Memory B cell (primary cell): Measurements from ENCODE around the gene VMP1.
A peak's percentile ranks its signal among the peaks of the same experiment; 100 is the strongest.

Experiments used
- ATAC-seq: fragments of 150-1000 bp; cut with Tn5 transposase; 2 replicates; pipeline ENCODE4 v1.10.0; 2021; ENCODE audit warnings: low read depth, mild to moderate bottlenecking, moderate library complexity
- DNase-seq, 2 donors: peaks; one replicate each; pipeline ENCODE4 v3.0.0; 2022; ENCODE audit warnings: low spot score in 2 of 2
- H3K27ac Mint-ChIP-seq: one replicate; pipeline ENCODE4 v1.8.0; 2022; ENCODE audit warnings: mild to moderate bottlenecking, moderate library complexity, mixed read lengths
- H3K27me3 Mint-ChIP-seq: one replicate; pipeline ENCODE4 v1.8.0; 2022; ENCODE audit warnings: mixed read lengths
- H3K36me3 Mint-ChIP-seq: one replicate; pipeline ENCODE4 v1.8.0; 2022; ENCODE audit warnings: mild to moderate bottlenecking, mixed read lengths
- H3K4me1 Mint-ChIP-seq: one replicate; pipeline ENCODE4 v1.8.0; 2022; ENCODE audit warnings: mixed read lengths
- H3K4me3 Mint-ChIP-seq: one replicate; pipeline ENCODE4 v1.8.0; 2022; ENCODE audit warnings: mild to moderate bottlenecking, moderate library complexity, mixed read lengths
- H3K9me3 Mint-ChIP-seq: one replicate; pipeline ENCODE4 v1.8.0; 2022; ENCODE audit warnings: mixed read lengths

The VMP1 gene

DNA sequence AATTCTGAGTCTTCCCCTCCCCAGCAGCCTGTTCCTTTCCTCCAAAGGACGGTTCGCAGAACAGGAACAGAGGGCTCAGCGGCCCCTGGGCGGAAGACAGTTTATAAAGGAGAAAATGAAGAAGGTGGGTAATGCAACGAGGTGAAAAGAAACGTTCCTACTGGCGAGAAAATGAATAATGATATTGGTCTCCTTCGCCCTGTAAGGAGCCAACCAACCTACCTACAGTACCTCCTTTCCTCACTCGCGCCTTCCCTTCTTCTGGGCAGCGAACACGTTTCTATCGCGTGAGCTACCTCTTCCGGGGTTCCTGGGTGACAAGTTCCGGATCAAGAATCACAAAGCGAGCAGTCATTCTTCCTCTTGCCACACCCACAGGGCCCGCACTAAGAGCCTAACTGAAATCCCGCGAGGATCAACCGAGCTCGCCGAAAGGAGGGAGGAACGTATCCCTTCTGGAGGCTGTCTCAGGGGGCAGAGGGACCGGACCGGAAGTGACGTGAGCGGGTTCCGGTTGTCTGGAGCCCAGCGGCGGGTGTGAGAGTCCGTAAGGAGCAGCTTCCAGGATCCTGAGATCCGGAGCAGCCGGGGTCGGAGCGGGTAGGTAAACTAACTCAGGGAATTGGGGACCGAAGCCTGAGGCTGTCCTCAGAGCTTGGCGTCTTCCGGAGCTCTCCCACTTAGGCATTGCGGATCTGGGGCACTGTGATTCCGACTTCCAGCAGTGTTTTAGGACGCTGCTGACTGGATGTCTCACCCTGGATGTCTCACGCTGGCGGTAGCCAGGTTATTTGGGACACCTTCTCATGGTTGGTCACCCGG, at the start of gene VMP1, which contains the start of gene PTRH2:
TSS of gene VMP1 (plus strand) at position 506 of the 822 bp plus-strand sequence. CDS start 23,793 bp downstream, outside the sequence.
TSS of gene PTRH2 (minus strand) at position 282 of the 822 bp plus-strand sequence. CDS start 9,452 bp downstream, outside the sequence.
- H3K9me3 Mint-ChIP-seq: no peaks in the 10 kb centered on the region
- peaks cover 3% of the 10 kb centered on the region for H3K36me3 Mint-ChIP-seq
- H3K4me3 Mint-ChIP-seq: peak within 1 kb of the TSS; percentile 96
- no peaks in the 10 kb centered on the region for H3K27me3 Mint-ChIP-seq
- H3K27ac Mint-ChIP-seq: peak within 1 kb of the TSS; percentile 95
- peaks cover 28% of the 10 kb centered on the region for H3K4me1 Mint-ChIP-seq
- ATAC-seq: peak; percentile 89
- DNase-seq: peak; percentile 80 to 84

DNA sequence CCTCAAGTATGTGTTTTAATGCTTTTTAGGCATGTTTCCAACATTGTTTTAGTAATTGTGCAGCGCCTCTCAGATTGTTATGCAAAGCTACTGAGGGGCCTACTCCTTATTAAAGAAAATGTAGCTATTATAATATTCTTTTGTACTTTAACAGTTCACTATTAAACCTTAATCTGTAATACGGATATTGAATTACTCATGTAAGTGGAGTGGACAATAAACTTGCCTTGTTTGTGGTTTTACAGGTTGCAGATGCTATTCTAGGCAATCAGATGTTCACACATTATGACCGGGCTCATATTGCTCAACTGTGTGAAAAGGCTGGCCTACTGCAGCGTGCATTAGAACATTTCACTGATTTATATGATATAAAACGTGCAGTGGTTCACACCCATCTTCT, 41.2 kb upstream of the VMP1 start:
- H3K4me1 Mint-ChIP-seq: peaks cover 12% of the 10 kb centered on the region
- H3K9me3 Mint-ChIP-seq: no peaks in the 10 kb centered on the region
- peaks cover 10% of the 10 kb centered on the region for H3K36me3 Mint-ChIP-seq
- no peak overlapping the region for H3K4me3 Mint-ChIP-seq
- H3K27me3 Mint-ChIP-seq: no peaks in the 10 kb centered on the region
- no peak for DNase-seq
- ATAC-seq: no peak
- no peak overlapping the region for H3K27ac Mint-ChIP-seq

DNA sequence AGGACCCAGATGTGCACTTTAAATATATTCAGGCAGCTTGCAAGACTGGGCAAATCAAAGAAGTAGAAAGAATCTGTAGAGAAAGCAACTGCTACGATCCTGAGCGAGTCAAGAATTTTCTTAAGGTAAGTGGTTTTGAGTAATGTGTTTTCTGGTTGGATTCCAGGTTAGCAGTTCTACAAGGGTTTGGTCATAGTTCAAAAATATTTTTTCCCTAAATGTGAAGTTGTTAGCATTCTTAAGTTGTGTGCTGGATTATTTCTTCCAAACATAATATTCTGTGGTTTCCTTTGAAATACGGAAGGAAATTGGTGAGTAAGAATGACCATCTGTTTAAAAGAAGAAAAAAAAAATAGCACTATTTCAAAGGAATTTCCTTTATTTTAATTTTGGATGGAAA, 38.6 kb upstream of the VMP1 start:
- Mint-ChIP-seq H3K27ac (peak overlapping the region; percentile 58), H3K4me3 (no peak overlapping the region), H3K9me3 (no peaks in the 10 kb centered on the region), H3K36me3 (peaks cover 6% of the 10 kb centered on the region), H3K4me1 (peaks cover 23% of the 10 kb centered on the region), H3K27me3 (no peaks in the 10 kb centered on the region)
- ATAC-seq (no peak), DNase-seq (no peak)

DNA sequence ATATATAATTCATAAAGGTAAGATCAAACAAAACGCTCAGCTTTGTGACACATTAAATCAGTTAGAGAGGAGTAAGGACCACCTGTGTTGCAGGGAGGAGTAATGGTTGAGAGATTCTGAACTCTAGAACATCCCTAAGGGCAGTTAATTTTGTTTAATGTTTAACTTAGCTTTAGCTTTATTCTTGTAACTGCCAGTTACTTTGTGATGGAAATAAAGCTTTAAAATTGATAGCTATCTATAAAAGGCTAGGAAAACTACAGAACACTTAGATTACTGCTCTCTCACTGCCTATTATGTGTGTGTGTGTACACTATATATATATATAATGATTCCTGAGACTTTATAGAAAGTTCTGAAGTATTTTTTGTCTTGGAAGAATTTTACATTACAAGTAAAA, 38.0 kb upstream of the VMP1 start:
- Mint-ChIP-seq H3K4me3 (no peak overlapping the region), H3K27ac (peak overlapping the region; percentile 58), H3K4me1 (peaks cover 24% of the 10 kb centered on the region), H3K9me3 (no peaks in the 10 kb centered on the region), H3K27me3 (no peaks in the 10 kb centered on the region), H3K36me3 (peaks cover 6% of the 10 kb centered on the region)
- ATAC-seq: no peak
- no peak for DNase-seq

DNA sequence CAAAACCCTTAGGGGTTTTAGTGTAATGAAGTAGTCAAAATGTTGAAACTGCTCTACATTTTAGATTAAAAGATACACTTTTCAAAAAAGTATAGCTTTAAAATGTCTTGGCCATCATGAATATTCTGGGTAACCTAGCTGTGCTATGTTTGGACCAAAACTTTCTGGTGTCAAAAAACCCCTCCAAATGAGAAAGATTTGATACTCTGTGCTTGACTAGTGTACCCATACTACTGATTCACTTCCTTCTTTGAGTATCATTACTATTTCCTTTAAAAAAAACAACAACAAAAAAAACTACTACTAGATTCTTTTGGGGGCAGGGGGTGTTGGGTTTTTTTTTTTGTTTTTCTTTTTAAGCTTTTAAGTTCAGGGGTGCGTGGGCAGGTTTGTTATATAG, 37.5 kb upstream of the VMP1 start:
- Mint-ChIP-seq H3K27ac (peak overlapping the region; percentile 68), H3K4me3 (no peak overlapping the region), H3K27me3 (no peaks in the 10 kb centered on the region), H3K36me3 (peaks cover 3% of the 10 kb centered on the region), H3K4me1 (peaks cover 28% of the 10 kb centered on the region), H3K9me3 (no peaks in the 10 kb centered on the region)
- DNase-seq (no peak), ATAC-seq (peak; percentile 77)

DNA sequence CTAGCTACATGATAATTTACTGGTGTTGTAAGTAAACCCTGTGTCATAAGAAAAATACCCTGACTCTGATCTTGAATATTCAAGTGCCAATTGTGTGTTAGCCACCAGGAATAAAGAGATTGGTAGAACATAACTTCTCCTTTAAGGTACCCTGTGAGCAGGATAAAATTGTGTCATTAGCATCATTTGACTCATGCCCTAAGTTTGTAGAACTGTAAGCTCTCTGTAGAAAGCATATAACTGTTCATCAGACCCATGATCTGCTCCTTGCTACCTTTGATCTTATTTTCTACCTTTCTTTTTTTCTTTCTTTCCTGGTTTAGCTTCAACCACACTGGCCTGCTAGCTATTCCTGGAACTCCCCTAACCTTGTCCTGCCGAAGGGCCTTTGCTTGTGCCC, 36.1 kb upstream of the VMP1 start:
- peaks cover 33% of the 10 kb centered on the region for H3K4me1 Mint-ChIP-seq
- peaks cover 3% of the 10 kb centered on the region for H3K36me3 Mint-ChIP-seq
- H3K9me3 Mint-ChIP-seq: no peaks in the 10 kb centered on the region
- no peak overlapping the region for H3K4me3 Mint-ChIP-seq
- DNase-seq (no peak), ATAC-seq (no peak)
- peak overlapping the region; percentile 72 for H3K27ac Mint-ChIP-seq
- no peaks in the 10 kb centered on the region for H3K27me3 Mint-ChIP-seq

DNA sequence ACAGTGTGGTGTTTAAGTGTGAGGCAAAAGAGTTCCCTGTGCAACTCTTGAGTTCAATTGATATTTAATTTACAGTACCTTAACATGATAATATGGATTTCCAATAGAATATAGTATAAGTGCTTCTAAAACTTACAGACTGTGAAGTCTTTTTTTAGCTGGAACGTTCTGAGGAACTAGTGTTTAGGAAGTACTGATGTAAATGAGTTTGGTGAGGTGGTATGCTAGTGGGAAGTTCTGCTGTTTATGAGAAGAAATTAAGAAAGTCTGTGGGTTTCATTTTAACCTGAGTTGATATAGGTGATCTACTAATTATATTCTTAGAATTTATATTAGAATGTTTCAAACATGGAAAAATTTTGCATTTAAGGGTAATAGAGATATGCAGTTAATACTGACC, 32.2 kb upstream of the VMP1 start:
- Mint-ChIP-seq H3K9me3 (no peaks in the 10 kb centered on the region), H3K27ac (peak overlapping the region; percentile 84), H3K27me3 (no peaks in the 10 kb centered on the region), H3K36me3 (peaks cover 11% of the 10 kb centered on the region), H3K4me1 (peaks cover 23% of the 10 kb centered on the region), H3K4me3 (no peak overlapping the region)
- peak; percentile 41 for ATAC-seq
- DNase-seq: no peak

DNA sequence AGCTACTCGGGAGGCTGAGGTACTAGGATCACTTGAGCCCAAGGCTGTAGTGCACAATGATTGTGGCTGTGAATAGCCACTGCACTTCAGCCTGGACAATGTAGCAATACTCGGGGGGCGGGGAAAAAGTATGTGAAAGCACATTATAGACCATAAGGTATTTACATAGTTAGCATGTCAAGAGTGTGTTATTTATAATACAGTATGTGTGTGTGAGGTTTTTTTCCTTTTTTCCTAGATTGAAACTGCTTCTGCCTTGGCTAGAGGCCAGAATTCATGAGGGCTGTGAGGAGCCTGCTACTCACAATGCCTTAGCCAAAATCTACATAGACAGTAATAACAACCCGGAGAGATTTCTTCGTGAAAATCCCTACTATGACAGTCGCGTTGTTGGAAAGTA, 30.7 kb upstream of the VMP1 start:
- Mint-ChIP-seq H3K4me1 (peaks cover 18% of the 10 kb centered on the region), H3K9me3 (no peaks in the 10 kb centered on the region), H3K27me3 (no peaks in the 10 kb centered on the region), H3K36me3 (peaks cover 11% of the 10 kb centered on the region), H3K27ac (peak overlapping the region; percentile 31), H3K4me3 (no peak overlapping the region)
- no peak for ATAC-seq
- DNase-seq: no peak

DNA sequence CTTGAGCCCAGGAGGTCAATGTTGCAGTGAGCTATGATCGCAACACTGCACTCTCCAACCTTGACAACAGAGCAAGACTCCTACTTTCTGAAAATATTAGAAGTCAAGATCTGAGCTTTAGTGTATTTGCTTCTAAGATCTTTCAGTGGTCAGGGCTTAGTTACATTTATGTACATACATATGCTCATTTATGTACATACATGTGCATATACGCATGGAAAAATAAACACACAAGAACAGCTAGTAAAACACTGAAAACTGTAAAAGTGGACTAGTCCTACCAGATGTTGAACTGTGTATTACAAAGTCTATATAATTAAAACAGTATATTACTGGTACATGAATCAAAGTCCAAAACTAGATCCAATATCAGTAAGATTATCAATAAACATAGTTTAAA, 28.5 kb upstream of the VMP1 start:
- DNase-seq (no peak), ATAC-seq (no peak)
- H3K4me3 Mint-ChIP-seq: no peak overlapping the region
- H3K27ac Mint-ChIP-seq: peak overlapping the region; percentile 60
- H3K4me1 Mint-ChIP-seq: peaks cover 10% of the 10 kb centered on the region
- peaks cover 16% of the 10 kb centered on the region for H3K36me3 Mint-ChIP-seq
- no peaks in the 10 kb centered on the region for H3K27me3 Mint-ChIP-seq
- H3K9me3 Mint-ChIP-seq: no peaks in the 10 kb centered on the region

DNA sequence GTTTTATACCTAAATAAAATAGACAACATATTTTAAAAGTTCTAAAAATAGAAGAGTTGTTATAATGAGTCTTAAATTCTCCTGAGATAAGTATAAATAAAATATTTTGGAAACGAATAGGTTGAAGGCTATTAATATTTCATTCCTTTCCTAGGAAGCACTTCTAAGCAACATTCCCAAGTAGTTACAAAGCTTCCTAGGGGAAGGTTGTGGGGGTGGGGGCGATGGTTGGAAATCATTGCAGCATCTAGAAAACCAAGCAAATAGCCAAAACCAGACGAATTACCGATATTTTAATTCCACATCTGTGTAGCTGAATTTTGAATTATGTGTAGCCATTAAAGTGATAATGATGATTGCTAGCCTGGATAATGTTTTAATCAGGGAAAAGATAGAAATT, 27.1 kb upstream of the VMP1 start:
- no peak for ATAC-seq
- H3K4me3 Mint-ChIP-seq: no peak overlapping the region
- H3K4me1 Mint-ChIP-seq: peaks cover under 1% of the 10 kb centered on the region
- no peaks in the 10 kb centered on the region for H3K27me3 Mint-ChIP-seq
- H3K9me3 Mint-ChIP-seq: no peaks in the 10 kb centered on the region
- DNase-seq: no peak
- H3K36me3 Mint-ChIP-seq: peaks cover 18% of the 10 kb centered on the region
- no peak overlapping the region for H3K27ac Mint-ChIP-seq

DNA sequence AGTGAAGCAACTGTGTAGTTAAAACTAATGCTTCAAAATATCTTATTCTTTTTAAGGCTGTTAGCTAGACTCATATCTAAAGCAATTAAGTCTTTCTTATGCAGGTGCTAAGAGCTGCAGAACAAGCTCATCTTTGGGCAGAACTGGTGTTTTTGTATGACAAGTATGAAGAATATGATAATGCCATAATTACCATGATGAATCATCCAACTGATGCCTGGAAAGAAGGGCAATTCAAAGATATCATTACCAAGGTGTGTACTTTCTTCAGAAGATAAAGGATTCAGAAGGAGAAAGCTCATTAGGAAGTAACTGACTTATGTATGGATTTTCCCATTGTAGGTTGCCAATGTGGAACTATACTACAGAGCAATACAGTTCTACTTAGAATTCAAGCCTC, 24.2 kb upstream of the VMP1 start:
- peaks cover 17% of the 10 kb centered on the region for H3K36me3 Mint-ChIP-seq
- peaks cover 5% of the 10 kb centered on the region for H3K4me1 Mint-ChIP-seq
- no peaks in the 10 kb centered on the region for H3K9me3 Mint-ChIP-seq
- no peak overlapping the region for H3K4me3 Mint-ChIP-seq
- no peaks in the 10 kb centered on the region for H3K27me3 Mint-ChIP-seq
- H3K27ac Mint-ChIP-seq: no peak overlapping the region
- ATAC-seq (no peak), DNase-seq (no peak)

DNA sequence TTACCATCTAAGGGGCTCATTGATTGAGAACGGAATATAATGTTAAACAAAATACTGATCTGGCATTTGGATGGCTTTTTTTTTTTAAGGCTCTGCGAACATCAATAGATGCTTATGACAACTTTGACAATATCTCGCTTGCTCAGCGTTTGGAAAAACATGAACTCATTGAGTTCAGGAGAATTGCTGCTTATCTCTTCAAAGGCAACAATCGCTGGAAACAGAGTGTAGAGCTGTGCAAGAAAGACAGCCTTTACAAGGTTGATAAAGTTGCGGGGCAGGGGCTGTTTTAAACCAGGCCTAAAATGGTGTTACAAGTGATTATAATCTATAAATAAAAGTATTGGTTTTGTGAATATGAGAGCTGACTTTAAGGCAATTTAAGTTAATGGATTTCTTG, 22.5 kb upstream of the VMP1 start:
- H3K4me1 Mint-ChIP-seq: peaks cover 5% of the 10 kb centered on the region
- no peaks in the 10 kb centered on the region for H3K9me3 Mint-ChIP-seq
- no peak overlapping the region for H3K4me3 Mint-ChIP-seq
- no peaks in the 10 kb centered on the region for H3K27me3 Mint-ChIP-seq
- H3K27ac Mint-ChIP-seq: no peak overlapping the region
- H3K36me3 Mint-ChIP-seq: peaks cover 22% of the 10 kb centered on the region
- no peak for ATAC-seq
- DNase-seq: no peak

DNA sequence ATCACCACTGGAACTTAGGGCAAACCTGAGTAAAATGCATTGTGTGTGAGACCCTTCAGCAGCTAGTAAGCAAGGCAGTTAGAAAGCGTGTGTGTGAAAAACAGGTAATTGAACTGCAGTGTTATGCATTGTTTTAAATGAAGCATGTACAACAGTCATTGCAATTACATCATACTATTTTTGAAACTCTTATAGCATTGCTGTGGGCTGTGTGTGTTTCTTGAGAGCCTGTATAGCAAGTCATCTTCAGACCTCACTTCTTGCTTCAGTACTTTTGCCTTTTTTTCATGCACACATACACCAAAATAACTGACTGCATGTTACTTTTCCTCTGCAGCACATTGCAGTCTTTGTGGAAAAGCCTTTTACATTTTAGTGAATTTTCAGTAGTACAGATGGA, 19.4 kb upstream of the VMP1 start:
- Mint-ChIP-seq H3K27ac (peak overlapping the region; percentile 35), H3K4me3 (no peak overlapping the region), H3K27me3 (no peaks in the 10 kb centered on the region), H3K4me1 (peaks cover 5% of the 10 kb centered on the region), H3K36me3 (peaks cover 26% of the 10 kb centered on the region), H3K9me3 (no peaks in the 10 kb centered on the region)
- DNase-seq (no peak), ATAC-seq (no peak)

DNA sequence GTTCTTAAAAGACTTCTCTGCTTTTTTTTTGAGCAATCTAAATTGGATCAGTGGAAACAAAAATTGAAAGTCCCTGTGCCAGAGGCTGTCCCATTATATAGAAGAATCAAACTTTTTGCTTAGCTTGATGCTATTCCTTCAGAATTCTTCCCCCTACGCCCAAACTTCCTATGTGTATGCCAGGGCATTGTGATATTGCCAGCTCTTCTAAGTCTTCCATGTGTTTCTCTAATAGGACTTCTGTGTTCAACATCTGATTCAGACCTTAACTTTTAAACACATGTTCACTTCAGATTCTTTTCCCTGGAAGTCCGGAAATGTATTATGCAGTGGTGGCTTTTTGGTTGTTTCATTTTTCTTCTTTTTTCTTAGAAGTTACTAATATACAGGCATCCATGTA, 19.0 kb upstream of the VMP1 start:
- Mint-ChIP-seq H3K36me3 (peaks cover 26% of the 10 kb centered on the region), H3K9me3 (no peaks in the 10 kb centered on the region), H3K27me3 (no peaks in the 10 kb centered on the region), H3K27ac (peak overlapping the region; percentile 8), H3K4me1 (peaks cover 5% of the 10 kb centered on the region), H3K4me3 (no peak overlapping the region)
- ATAC-seq (no peak), DNase-seq (no peak)

DNA sequence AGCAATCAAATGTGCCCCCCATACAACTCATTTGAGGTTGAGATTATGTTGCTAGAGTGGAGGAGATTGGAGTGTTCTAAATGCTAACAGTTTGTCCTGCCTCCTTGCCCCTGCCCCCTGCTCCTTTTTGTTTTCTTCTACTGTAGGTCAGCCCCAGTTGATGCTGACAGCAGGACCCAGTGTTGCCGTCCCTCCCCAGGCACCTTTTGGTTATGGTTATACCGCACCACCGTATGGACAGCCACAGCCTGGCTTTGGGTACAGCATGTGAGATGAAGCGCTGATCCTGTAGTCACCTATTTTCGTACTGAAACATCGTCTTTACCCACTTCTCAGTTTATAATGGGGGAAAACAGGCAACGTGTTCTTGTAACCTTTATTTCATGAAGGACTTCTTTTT, 13.9 kb upstream of the VMP1 start:
- Mint-ChIP-seq H3K27me3 (no peaks in the 10 kb centered on the region), H3K27ac (no peak overlapping the region), H3K4me1 (peaks cover 15% of the 10 kb centered on the region), H3K9me3 (no peaks in the 10 kb centered on the region), H3K36me3 (peaks cover 24% of the 10 kb centered on the region), H3K4me3 (no peak overlapping the region)
- ATAC-seq (no peak), DNase-seq (no peak)
